Spinal cord (tissue), 10 donors: Measurements from ENCODE around the gene UFC1. TPM values are rescaled to one million over a fixed set of nuclear protein-coding genes. Genes with fewer than 3 reads are reported as not detected.

ENCODE experiments used
- DNase-seq, 6 donors: peaks; one replicate each; pipeline versions ENCODE4 v3.0.0 to v3.0.0-alpha.2; 2013 to 2015; ENCODE audit warnings: low spot score in 6 of 6, low read depth in 4 of 6
- H3K27ac ChIP-seq: one replicate; pipeline ENCODE4 v1.5.1; 2013; ENCODE audit warnings: low read depth, low read length, control low read depth
- H3K27me3 ChIP-seq: one replicate; pipeline ENCODE4 v1.6.1; 2013; ENCODE audit warnings: low read length; ENCODE audit not compliant: control insufficient read depth, insufficient read depth
- H3K36me3 ChIP-seq: one replicate; pipeline ENCODE4 v1.6.1; 2013; ENCODE audit warnings: low read length; ENCODE audit not compliant: control insufficient read depth, insufficient read depth
- H3K4me1 ChIP-seq: one replicate; pipeline ENCODE4 v1.6.1; 2013; ENCODE audit warnings: low read length; ENCODE audit not compliant: control insufficient read depth, insufficient read depth
- H3K4me3 ChIP-seq: one replicate; pipeline ENCODE4 v1.5.1; 2013; ENCODE audit warnings: low read depth, low read length, control low read depth
- H3K9me3 ChIP-seq: one replicate; pipeline ENCODE4 v1.6.1; 2013; ENCODE audit warnings: low read length; ENCODE audit not compliant: control insufficient read depth, insufficient read depth
- WGBS: methylation state at CpG from one replicate; pipeline ENCODE4 v1.1.5; 2013; ENCODE audit warnings: missing lambda C conversion rate; ENCODE audit not compliant: insufficient coverage; 5-methylcytosine and 5-hydroxymethylcytosine counted together
- polyA plus RNA-seq, 2 donors: library from polyadenylated mRNA; unstranded; fragments of 120-200 nt; gene quantifications; one replicate each; pipeline ENCODE4 v1.2.1, GENCODE V29; 2013; ENCODE audit not compliant: insufficient read length in 2 of 2
- total RNA-seq, 2 donors: library from RNA; depleted of rRNA in 1 of 2; stranded (reverse); fragments of 120-200 nt in 1 of 2; fragments of >200 nt in 1 of 2; gene quantifications; one replicate each; pipeline versions ENCODE4 v1.2.3 to v1.2.4, GENCODE V29; 2013 to 2014
- donor health status: healthy.

The UFC1 gene
- total and polyA plus RNA-seq, 4 donors, result 86.9 to 165 (median 141) TPM

GRCh38 chr1:161196111-161196510 is 42.3 kb downstream of the UFC1 start:
- H3K27ac ChIP-seq, result peak overlapping the region; percentile 99

GRCh38 chr1:161196521-161197451 is 43.0 kb downstream of the UFC1 start:
- WGBS, result 70% methylated on average over 21 of the region's 27 CpGs
- peaks cover 74% of the 10 kb centered on the region for H3K4me1 ChIP-seq
- peak overlapping the region; percentile 99 for H3K27ac ChIP-seq
- H3K9me3 ChIP-seq, result no peaks in the 10 kb centered on the region
- no peaks in the 10 kb centered on the region for H3K27me3 ChIP-seq
- DNase-seq, result peak in 1 of 6 donors; percentile 72
- peak overlapping the region; percentile 37 for H3K4me3 ChIP-seq
- peaks cover 6% of the 10 kb centered on the region for H3K36me3 ChIP-seq

More at GRCh38 chr1:161196111-161196510, 42.3 kb downstream of the UFC1 start:
- Histone ChIP-seq H3K4me1 (peaks cover 70% of the 10 kb centered on the region), H3K4me3 (no peak overlapping the region), H3K36me3 (peaks cover 7% of the 10 kb centered on the region), H3K27me3 (no peaks in the 10 kb centered on the region), H3K9me3 (no peaks in the 10 kb centered on the region)
- 93% methylated on average over 7 of the region's 7 CpGs for WGBS
- DNase-seq, result no peak

DNA sequence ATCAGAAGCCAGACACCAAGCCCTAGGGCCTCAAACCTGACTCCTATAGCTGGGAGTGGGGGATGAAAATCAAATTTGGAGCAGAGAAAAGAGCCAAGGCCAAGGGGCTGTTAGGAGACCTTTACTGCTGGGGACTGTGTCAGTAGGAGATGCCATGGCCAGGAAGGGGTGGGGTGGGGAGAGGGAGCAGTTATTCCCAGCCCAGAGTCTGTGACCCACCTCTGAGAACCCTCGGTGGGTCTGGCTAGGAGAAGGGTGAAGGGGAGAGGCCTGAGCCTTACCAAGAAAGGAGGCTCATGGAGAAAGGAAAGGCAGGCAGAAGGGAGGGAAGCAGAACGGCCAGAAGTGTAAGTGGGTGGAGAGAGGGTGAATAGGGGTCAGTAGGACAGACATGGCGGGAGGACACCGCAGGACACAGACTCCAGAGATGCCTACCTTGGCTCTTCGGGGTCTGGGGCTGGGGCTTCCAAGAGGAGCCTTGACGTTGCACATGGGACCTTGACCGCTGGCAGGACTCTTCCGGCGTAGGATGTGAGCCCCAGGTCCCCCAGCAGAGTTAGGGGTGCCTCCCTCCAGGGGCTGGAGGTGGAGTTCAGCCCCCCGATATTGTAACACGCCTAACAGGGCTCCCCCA is 43.9 kb downstream of the UFC1 start:
- Histone ChIP-seq H3K27me3 (no peaks in the 10 kb centered on the region), H3K4me3 (peak overlapping the region; percentile 37), H3K36me3 (peaks cover 6% of the 10 kb centered on the region), H3K4me1 (peaks cover 76% of the 10 kb centered on the region), H3K9me3 (no peaks in the 10 kb centered on the region), H3K27ac (peak overlapping the region; percentile 99)
- DNase-seq, result no peak
- WGBS, result 86% methylated on average over 10 of the region's 11 CpGs

- no peaks in the 10 kb centered on the region for H3K27me3 ChIP-seq
- H3K4me3 ChIP-seq, result peak overlapping the region; percentile 37
- H3K9me3 ChIP-seq, result no peaks in the 10 kb centered on the region
- peaks cover 76% of the 10 kb centered on the region for H3K4me1 ChIP-seq
- 12% methylated on average over 19 of the region's 20 CpGs for whole genome bisulfite sequencing
- H3K27ac ChIP-seq, result peak overlapping the region; percentile 99
- peak in 1 of 6 donors; percentile 59 for DNase-seq
- peaks cover 8% of the 10 kb centered on the region for H3K36me3 ChIP-seq
Observed at GRCh38 chr1:161198194-161198896, 44.6 kb downstream of the UFC1 start.

DNA sequence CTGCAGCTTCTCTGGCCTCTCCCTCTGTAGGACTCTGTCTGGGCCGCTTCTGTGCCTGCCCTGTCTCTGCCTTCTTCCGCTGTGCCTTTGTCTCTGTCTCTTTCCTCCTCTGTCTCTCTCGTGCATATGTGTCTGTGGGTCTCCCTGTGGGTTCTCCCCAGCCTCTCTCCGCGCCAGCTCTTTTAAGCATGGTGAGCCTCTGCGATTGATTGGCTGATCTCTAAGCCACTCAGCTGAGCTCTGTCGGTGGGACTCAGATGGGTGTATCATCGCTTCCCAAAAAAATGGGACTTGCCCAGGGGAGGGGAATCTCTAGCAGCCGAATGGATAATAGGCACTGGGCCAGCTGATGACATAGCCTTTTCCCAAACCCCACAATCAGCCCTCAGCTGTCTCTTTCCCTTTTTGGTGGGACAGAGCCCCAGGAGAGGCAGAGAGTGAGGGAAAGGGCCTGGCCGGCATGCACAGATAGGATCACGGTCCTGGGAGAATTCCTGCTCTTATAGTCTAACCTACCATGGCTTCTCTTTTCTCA is 45.2 kb downstream of the UFC1 start, which contains the start of gene ADAMTS4:
Gene ADAMTS4, minus strand, starts transcription at position 158 of the 535 bp plus-strand sequence. CDS start 427 bp downstream, outside the sequence.
- H3K36me3 ChIP-seq, result peaks cover 9% of the 10 kb centered on the region
- H3K27ac ChIP-seq, result peak within 1 kb of the TSS; percentile 99
- no peaks in the 10 kb centered on the region for H3K27me3 ChIP-seq
- H3K4me3 ChIP-seq, result peak within 1 kb of the TSS; percentile 37
- peaks cover 74% of the 10 kb centered on the region for H3K4me1 ChIP-seq
- H3K9me3 ChIP-seq, result no peaks in the 10 kb centered on the region
- WGBS, result 31% methylated on average over 7 of the region's 11 CpGs
- peak in 2 of 6 donors; percentile 68 to 83 for DNase-seq

GRCh38 chr1:161199506-161200139 is 45.8 kb downstream of the UFC1 start:
- 17% methylated on average over 1 of the region's 5 CpGs for WGBS
- no peaks in the 10 kb centered on the region for H3K27me3 ChIP-seq
- H3K4me3 ChIP-seq, result peak overlapping the region; percentile 1
- H3K9me3 ChIP-seq, result no peaks in the 10 kb centered on the region
- H3K4me1 ChIP-seq, result peaks cover 73% of the 10 kb centered on the region
- peaks cover 13% of the 10 kb centered on the region for H3K36me3 ChIP-seq
- peak in 1 of 6 donors; percentile 33 for DNase-seq
- peak overlapping the region; percentile 99 for H3K27ac ChIP-seq

DNA sequence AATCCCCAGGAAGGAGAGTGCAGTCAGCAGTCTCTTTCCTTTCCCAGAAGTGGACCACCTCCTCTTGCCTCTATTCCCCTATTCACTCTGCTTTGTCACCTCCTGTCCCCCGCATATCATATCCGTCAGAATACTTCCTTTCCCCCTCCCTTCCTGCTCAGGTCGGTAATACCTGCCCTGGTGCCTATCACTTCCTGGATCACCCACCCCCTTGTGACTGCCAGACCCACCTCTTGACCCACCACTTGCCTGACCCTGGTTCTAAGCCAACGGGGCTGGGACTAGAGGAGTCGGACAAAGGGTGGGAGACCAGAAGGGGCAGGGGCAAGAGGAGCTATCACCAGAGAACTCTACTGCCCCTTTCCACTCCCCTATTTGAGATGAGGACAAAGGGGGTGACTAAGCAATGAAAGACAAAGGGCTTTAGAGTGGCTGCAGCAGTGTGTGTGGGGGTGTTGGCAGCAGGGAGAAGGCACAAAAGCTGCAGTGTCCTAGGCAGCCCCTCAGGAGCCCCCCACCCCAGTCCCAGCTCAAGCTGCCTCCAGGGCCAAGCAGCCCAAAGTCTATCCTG is 46.7 kb downstream of the UFC1 start:
- Histone ChIP-seq H3K4me3 (no peak overlapping the region), H3K27me3 (no peaks in the 10 kb centered on the region), H3K36me3 (peaks cover 19% of the 10 kb centered on the region), H3K9me3 (no peaks in the 10 kb centered on the region), H3K4me1 (peaks cover 70% of the 10 kb centered on the region), H3K27ac (peak overlapping the region; percentile 99)
- no peak for DNase-seq
- 60% methylated on average over 3 of the region's 5 CpGs for WGBS

DNA sequence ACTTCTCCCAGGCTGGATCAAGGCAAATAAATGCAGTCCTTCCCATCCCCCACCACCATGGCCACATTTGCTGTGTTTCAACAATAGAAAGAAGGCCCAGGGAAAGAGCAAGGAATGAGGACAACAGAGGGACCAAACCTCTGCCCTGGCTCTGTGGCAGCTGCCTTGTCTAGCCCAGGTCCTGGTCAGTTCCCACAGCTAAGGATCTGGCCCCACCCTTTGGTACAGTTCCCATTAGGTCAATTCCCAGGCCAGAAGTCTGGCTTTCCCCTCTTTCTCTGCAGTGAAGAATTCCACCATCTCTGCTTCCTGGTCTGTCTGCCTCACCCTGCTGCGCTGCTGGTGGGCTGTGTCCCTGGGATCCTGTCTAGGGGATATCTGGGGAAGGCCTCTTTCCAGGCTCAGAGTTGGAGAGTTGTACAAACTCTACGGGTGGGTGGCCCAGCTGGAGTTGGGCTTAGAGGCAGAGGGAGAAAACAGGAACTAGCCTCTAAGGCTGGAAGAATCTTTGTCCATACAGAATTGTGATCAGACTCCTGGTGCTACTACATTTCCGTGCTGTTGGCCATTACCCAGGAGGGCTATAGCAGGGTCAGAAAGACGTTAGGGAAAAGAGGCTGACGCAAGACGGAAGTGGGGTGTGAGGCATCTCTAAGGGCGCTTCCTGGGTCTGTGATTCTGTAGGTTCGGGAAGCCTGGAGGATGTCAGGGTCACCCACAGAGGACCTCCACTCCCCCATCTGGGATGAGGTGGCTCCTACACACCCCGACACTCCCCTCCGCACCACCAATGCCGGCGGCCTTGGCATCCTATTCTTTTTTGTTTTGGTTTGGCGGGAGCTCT is 47.4 kb downstream of the UFC1 start:
- Histone ChIP-seq H3K4me1 (peaks cover 68% of the 10 kb centered on the region), H3K27me3 (no peaks in the 10 kb centered on the region), H3K9me3 (no peaks in the 10 kb centered on the region), H3K36me3 (peaks cover 22% of the 10 kb centered on the region), H3K27ac (peak overlapping the region; percentile 99), H3K4me3 (peak overlapping the region; percentile 94)
- peak in 2 of 6 donors; percentile 19 to 65 for DNase-seq
- WGBS, result 56% methylated on average over 2 of the region's 13 CpGs
